Mesendoderm (in vitro differentiated cells): ENCODE data around the gene TCF7L2.

ENCODE experiments used
- DNase-seq: peaks from one replicate; pipeline ENCODE4 v3.0.0; 2013
- H2AK5ac ChIP-seq: 2 replicates; pipeline ENCODE4 v1.6.1; 2013; ENCODE audit warnings: low read length, inconsistent platforms
- H2BK120ac ChIP-seq: 2 replicates; pipeline ENCODE4 v1.6.1; 2013; ENCODE audit warnings: low read depth, mild to moderate bottlenecking, low read length, moderate library complexity, mixed read lengths
- H2BK15ac ChIP-seq: replicated peaks from 2 replicates; pipeline ENCODE4 v1.6.1; 2013; ENCODE audit warnings: low read depth, mild to moderate bottlenecking, moderate library complexity
- H2BK5ac ChIP-seq: 2 replicates; pipeline ENCODE4 v1.6.1; 2013; ENCODE audit warnings: low read length, inconsistent platforms
- H3K18ac ChIP-seq: 2 replicates; pipeline ENCODE4 v1.6.1; 2013; ENCODE audit warnings: mild to moderate bottlenecking, low read length, mixed read lengths
- H3K23ac ChIP-seq: one replicate; pipeline ENCODE4 v1.6.1; 2013; ENCODE audit warnings: low read length
- H3K27ac ChIP-seq: 2 replicates; pipeline ENCODE4 v1.5.1; 2013; ENCODE audit warnings: low read depth, mild to moderate bottlenecking, inconsistent platforms, low read length, moderate library complexity
- H3K27me3 ChIP-seq: 2 replicates; pipeline ENCODE4 v1.6.1; 2013; ENCODE audit warnings: low read length, control low read depth, mild to moderate bottlenecking, inconsistent platforms; ENCODE audit not compliant: insufficient read depth, poor library complexity
- H3K36me3 ChIP-seq: 2 replicates; pipeline ENCODE4 v1.6.1; 2013; ENCODE audit warnings: low read length, inconsistent platforms; ENCODE audit not compliant: control insufficient read depth, insufficient read depth
- H3K4ac ChIP-seq: one replicate; pipeline ENCODE4 v1.6.1; 2013; ENCODE audit warnings: low read depth, mild to moderate bottlenecking, low read length, moderate library complexity
- H3K4me1 ChIP-seq: 2 replicates; pipeline ENCODE4 v1.6.1; 2013; ENCODE audit warnings: low read depth, low read length, inconsistent platforms; ENCODE audit not compliant: control insufficient read depth
- H3K4me2 ChIP-seq: 2 replicates; pipeline ENCODE4 v1.6.1; 2013; ENCODE audit warnings: low read length
- H3K4me3 ChIP-seq: 2 replicates; pipeline ENCODE4 v1.5.1; 2013; ENCODE audit warnings: mild to moderate bottlenecking, low read length
- H3K56ac ChIP-seq: one replicate; pipeline ENCODE4 v1.6.1; 2013; ENCODE audit warnings: low read length
- H3K79me1 ChIP-seq: 2 replicates; pipeline ENCODE4 v1.6.1; 2013; ENCODE audit warnings: low read length, inconsistent platforms
- H3K79me2 ChIP-seq: 2 replicates; pipeline ENCODE4 v1.6.1; 2013; ENCODE audit warnings: mild to moderate bottlenecking, low read length; ENCODE audit not compliant: control insufficient read depth, insufficient read depth
- H3K9ac ChIP-seq: 2 replicates; pipeline ENCODE4 v1.6.1; 2013; ENCODE audit warnings: low read length, inconsistent platforms
- H4K5ac ChIP-seq: one replicate; pipeline ENCODE4 v1.6.1; 2013; ENCODE audit warnings: low read length
- H4K8ac ChIP-seq: one replicate; pipeline ENCODE4 v1.6.1; 2013; ENCODE audit warnings: low read depth, mild to moderate bottlenecking, control low read depth, low read length, moderate library complexity
- WGBS: extraction: QIAGEN DNeasy Blood & Tissue Kit; methylation state at CpG from one replicate; pipeline ENCODE4 v1.1.7; 2013; ENCODE audit warnings: low lambda C conversion rate, missing lambda C conversion rate; ENCODE audit not compliant: insufficient coverage; ENCODE audit errors: extremely low coverage; 5-methylcytosine and 5-hydroxymethylcytosine counted together

The TCF7L2 gene

GRCh38 chr10:113002449-113002777 lies 52.4 kb downstream of the TCF7L2 start:
- no peak overlapping the region for H3K27ac ChIP-seq
- H3K36me3 ChIP-seq = no peaks in the 10 kb centered on the region
- no peak overlapping the region for H3K4ac ChIP-seq
- no peak overlapping the region for H4K8ac ChIP-seq
- H2BK120ac ChIP-seq = no peak overlapping the region
- no peak overlapping the region for H3K23ac ChIP-seq
- no peaks in the 10 kb centered on the region for H3K27me3 ChIP-seq
- no peak overlapping the region for H3K9ac ChIP-seq
- peaks cover 33% of the 10 kb centered on the region for H3K79me2 ChIP-seq
- H3K4me1 ChIP-seq = peaks cover 5% of the 10 kb centered on the region
- H3K56ac ChIP-seq = no peak overlapping the region
- H3K79me1 ChIP-seq = peaks cover 14% of the 10 kb centered on the region
- no peak overlapping the region for H3K4me3 ChIP-seq
- H3K4me2 ChIP-seq = no peak overlapping the region
- no peak for DNase-seq
- no peak overlapping the region for H4K5ac ChIP-seq
- H3K18ac ChIP-seq = no peak overlapping the region
- no peak overlapping the region for H2BK15ac ChIP-seq
- no peak overlapping the region for H2AK5ac ChIP-seq
- no peak overlapping the region for H2BK5ac ChIP-seq
- no CpG with 5 or more reads among the region's 1 CpG for WGBS

GRCh38 chr10:113003052-113003451 lies 53.0 kb downstream of the TCF7L2 start:
- no peak overlapping the region for H3K9ac ChIP-seq
- peaks cover 36% of the 10 kb centered on the region for H3K79me2 ChIP-seq
- no peak overlapping the region for H3K23ac ChIP-seq
- H2BK120ac ChIP-seq = no peak overlapping the region
- no peak overlapping the region for H2AK5ac ChIP-seq
- no CpG with 5 or more reads among the region's 3 CpGs for whole genome bisulfite sequencing
- H3K18ac ChIP-seq = no peak overlapping the region
- no peak overlapping the region for H4K5ac ChIP-seq
- no peak overlapping the region for H3K27ac ChIP-seq
- no peak for DNase-seq
- H2BK5ac ChIP-seq = no peak overlapping the region
- peaks cover 9% of the 10 kb centered on the region for H3K4me1 ChIP-seq
- H3K79me1 ChIP-seq = peaks cover 14% of the 10 kb centered on the region
- no peaks in the 10 kb centered on the region for H3K36me3 ChIP-seq
- no peaks in the 10 kb centered on the region for H3K27me3 ChIP-seq
- H2BK15ac ChIP-seq = no peak overlapping the region
- no peak overlapping the region for H3K4me3 ChIP-seq
- H3K4me2 ChIP-seq = no peak overlapping the region
- H3K4ac ChIP-seq = no peak overlapping the region
- no peak overlapping the region for H4K8ac ChIP-seq
- no peak overlapping the region for H3K56ac ChIP-seq

- Histone ChIP-seq H4K8ac (no peak overlapping the region), H3K56ac (no peak overlapping the region), H3K27me3 (no peaks in the 10 kb centered on the region), H3K36me3 (no peaks in the 10 kb centered on the region), H3K4me3 (no peak overlapping the region), H3K9ac (no peak overlapping the region), H3K4ac (no peak overlapping the region), H3K79me2 (peaks cover 40% of the 10 kb centered on the region), H4K5ac (no peak overlapping the region), H3K4me1 (peaks cover 9% of the 10 kb centered on the region), H2BK120ac (no peak overlapping the region), H2AK5ac (no peak overlapping the region), H3K18ac (no peak overlapping the region), H2BK5ac (no peak overlapping the region), H3K23ac (no peak overlapping the region), H3K4me2 (no peak overlapping the region), H3K79me1 (peaks cover 16% of the 10 kb centered on the region), H3K27ac (no peak overlapping the region), H2BK15ac (no peak overlapping the region)
- DNase-seq = no peak
- WGBS = no CpG with 5 or more reads among the region's 5 CpGs
Measured at GRCh38 chr10:113004069-113004618, 54.1 kb downstream of the TCF7L2 start.

GRCh38 chr10:113005380-113005779 lies 55.3 kb downstream of the TCF7L2 start:
- no peak overlapping the region for H3K4ac ChIP-seq
- H2BK120ac ChIP-seq = no peak overlapping the region
- H2BK15ac ChIP-seq = no peak overlapping the region
- H4K8ac ChIP-seq = no peak overlapping the region
- WGBS = no CpG with 5 or more reads among the region's 6 CpGs
- no peak overlapping the region for H2AK5ac ChIP-seq
- H3K4me1 ChIP-seq = peaks cover 9% of the 10 kb centered on the region
- no peak overlapping the region for H3K18ac ChIP-seq
- no peak overlapping the region for H3K4me2 ChIP-seq
- H2BK5ac ChIP-seq = no peak overlapping the region
- no peaks in the 10 kb centered on the region for H3K27me3 ChIP-seq
- no peak overlapping the region for H3K23ac ChIP-seq
- no peak overlapping the region for H3K56ac ChIP-seq
- H4K5ac ChIP-seq = no peak overlapping the region
- H3K4me3 ChIP-seq = no peak overlapping the region
- H3K79me1 ChIP-seq = peaks cover 22% of the 10 kb centered on the region
- H3K27ac ChIP-seq = no peak overlapping the region
- no peak for DNase-seq
- H3K79me2 ChIP-seq = peaks cover 44% of the 10 kb centered on the region
- no peaks in the 10 kb centered on the region for H3K36me3 ChIP-seq
- no peak overlapping the region for H3K9ac ChIP-seq

- Histone ChIP-seq H3K18ac (no peak overlapping the region), H3K79me2 (peaks cover 53% of the 10 kb centered on the region), H2BK5ac (no peak overlapping the region), H3K4ac (no peak overlapping the region), H3K23ac (no peak overlapping the region), H3K27ac (no peak overlapping the region), H2BK120ac (no peak overlapping the region), H2BK15ac (no peak overlapping the region), H3K79me1 (peaks cover 30% of the 10 kb centered on the region), H3K27me3 (no peaks in the 10 kb centered on the region), H4K8ac (no peak overlapping the region), H3K4me1 (peaks cover 12% of the 10 kb centered on the region), H3K36me3 (no peaks in the 10 kb centered on the region), H3K4me2 (no peak overlapping the region), H3K9ac (no peak overlapping the region), H2AK5ac (no peak overlapping the region), H4K5ac (no peak overlapping the region), H3K56ac (no peak overlapping the region), H3K4me3 (no peak overlapping the region)
- no CpG with 5 or more reads among the region's 9 CpGs for WGBS
- DNase-seq = no peak
Measured at GRCh38 chr10:113006656-113007342, 56.8 kb downstream of the TCF7L2 start.

GRCh38 chr10:113007343-113007771 lies 57.3 kb downstream of the TCF7L2 start:
- Histone ChIP-seq H2BK5ac (no peak overlapping the region), H2BK120ac (no peak overlapping the region), H3K4ac (no peak overlapping the region), H3K36me3 (no peaks in the 10 kb centered on the region), H4K8ac (no peak overlapping the region), H3K18ac (no peak overlapping the region), H3K23ac (no peak overlapping the region), H4K5ac (no peak overlapping the region), H3K4me3 (no peak overlapping the region), H3K56ac (no peak overlapping the region), H3K4me1 (peaks cover 14% of the 10 kb centered on the region), H3K27ac (no peak overlapping the region), H3K9ac (no peak overlapping the region), H3K27me3 (no peaks in the 10 kb centered on the region), H3K79me2 (peaks cover 53% of the 10 kb centered on the region), H2AK5ac (no peak overlapping the region), H3K79me1 (peaks cover 29% of the 10 kb centered on the region), H2BK15ac (no peak overlapping the region), H3K4me2 (no peak overlapping the region)
- DNase-seq = peak; percentile 56
- no CpG with 5 or more reads among the region's 4 CpGs for WGBS
